H1 (cell line): Measurements from ENCODE around the gene GRIN3A. TPM values are rescaled to one million over a fixed set of nuclear protein-coding genes. Genes with fewer than 3 reads are reported as not detected.

Experiments
- ASH2L ChIP-seq: fragments of 200-600, 300-600 bp; sonication (generic); IDR thresholded peaks from one replicate; pipeline ENCODE4 v1.7.1; 2017; ENCODE audit warnings: low read length
- CBX8 ChIP-seq: fragments of 300-800, 300-1000 bp; sonication (generic); IDR thresholded peaks from 2 replicates; pipeline ENCODE4 v1.7.1; 2016; ENCODE audit warnings: low read depth, low read length, borderline replicate concordance
- E2F6 ChIP-seq: IDR thresholded peaks from 2 replicates; pipeline ENCODE4 v1.6.1; 2012; ENCODE audit warnings: inconsistent platforms
- FOSL1 ChIP-seq: IDR thresholded peaks from 2 replicates; pipeline ENCODE4 v1.6.1; 2011; ENCODE audit warnings: mild to moderate bottlenecking, low read depth, low read length, moderate library complexity; ENCODE audit not compliant: insufficient read depth
- GABPA ChIP-seq: IDR thresholded peaks from 2 replicates; pipeline ENCODE4 v1.6.1; 2011; ENCODE audit warnings: mild to moderate bottlenecking, low read length, moderate library complexity, borderline replicate concordance; ENCODE audit not compliant: insufficient read depth
- RAD21 ChIP-seq, 2 experiments: IDR thresholded peaks in 1 of 2; conservative IDR thresholded peaks in 1 of 2; 2 replicates each; pipeline ENCODE4 v1.6.1; 2011; ENCODE audit warnings: low read depth in 2 of 2, low read length in 2 of 2, improper control_type of control experiment in 1 of 2, inconsistent platforms in 1 of 2, mild to moderate bottlenecking in 1 of 2, moderate library complexity in 1 of 2
- polyA plus RNA-seq, 7 experiments: library from polyadenylated mRNA; depleted of rRNA in 3 of 7; stranded (reverse) in 5 of 7; unstranded in 2 of 7; fragments of >200 nt in 5 of 7; fragments of 200-250 nt in 2 of 7; gene quantifications; 1 replicate in 5 of 7; 2 replicates in 1 of 7; 4 replicates in 1 of 7; pipeline versions ENCODE4 v1.2.1 to v1.2.3, GENCODE V29; 2011 to 2013; ENCODE audit warnings: missing spikeins in 2 of 7, mixed read lengths in 2 of 7
- total RNA-seq: library from RNA; stranded (reverse); fragmentation: NEBNext Ultra II Directional; extraction: Animal tissue kit (Norgen Biotek cat#: 25700); gene quantifications from 2 replicates; pipeline ENCODE4 v1.2.1, GENCODE V29; 2021

The GRIN3A gene
- total and polyA plus RNA-seq, 2 of the 8 experiments (the other 6 are each of a cell fraction or from before 2014, with no cell fraction given) = 0.04 TPM; not detected in 1

GRCh38 chr9:101751895-101752294, 13.4 kb upstream of the GRIN3A start (continued):
- TF ChIP-seq ASH2L = no peak
- TF ChIP-seq CBX8 = no peak
- no peak for TF ChIP-seq GABPA
- no peak for TF ChIP-seq E2F6
- no peak for TF ChIP-seq RAD21 (IDR thresholded peaks at IDR 0.05 in 1 of 2, conservative IDR thresholded peaks at IDR 0.05 in 1 of 2; ENCODE audit: low read depth in 2 of 2, low read length in 2 of 2)
- no peak for TF ChIP-seq FOSL1
- TF ChIP-seq, all 59 proteins: peak for 0
